ENCODE results near the gene MAD1L1.

MAD1L1 gene

GRCh38 chr7:1946773-1947450, 285.8 kb downstream of the MAD1L1 start:
- TF ChIP-seq CTCF (IDR thresholded peaks at IDR 0.05), result no peak

- no peak for TF ChIP-seq CTCF (IDR thresholded peaks at IDR 0.05)
These were observed 286.5 kb downstream of the MAD1L1 start for GRCh38 chr7:1946025-1946772.

- TF ChIP-seq CTCF (IDR thresholded peaks at IDR 0.05), result no peak
These were observed 287.2 kb downstream of the MAD1L1 start for GRCh38 chr7:1945558-1945957.

- no peak for TF ChIP-seq CTCF (IDR thresholded peaks at IDR 0.05)
These were observed 288.0 kb downstream of the MAD1L1 start for GRCh38 chr7:1944619-1945210.

GRCh38 chr7:1943933-1944618, 288.7 kb downstream of the MAD1L1 start:
- no peak for TF ChIP-seq CTCF (IDR thresholded peaks at IDR 0.05)

- TF ChIP-seq CTCF (IDR thresholded peaks at IDR 0.05), result no peak
These were observed 289.4 kb downstream of the MAD1L1 start for GRCh38 chr7:1943326-1943725.

GRCh38 chr7:1942941-1943289, 289.8 kb downstream of the MAD1L1 start:
- TF ChIP-seq CTCF (IDR thresholded peaks at IDR 0.05), result no peak

Measured in LNCAP (cell line).